HG02943 (cell line): Measurements from ENCODE around the gene TOM1L2.
A peak's percentile ranks its signal among the peaks of the same experiment; 100 is the strongest.

Experiments
- ATAC-seq: cut with Tn5 transposase; IDR thresholded peaks from one replicate; pipeline ENCODE4 v1.9.1; 2021; ENCODE audit warnings: mild to moderate bottlenecking, low read depth, moderate library complexity; ENCODE audit not compliant: unreplicated experiment

Gene TOM1L2

DNA sequence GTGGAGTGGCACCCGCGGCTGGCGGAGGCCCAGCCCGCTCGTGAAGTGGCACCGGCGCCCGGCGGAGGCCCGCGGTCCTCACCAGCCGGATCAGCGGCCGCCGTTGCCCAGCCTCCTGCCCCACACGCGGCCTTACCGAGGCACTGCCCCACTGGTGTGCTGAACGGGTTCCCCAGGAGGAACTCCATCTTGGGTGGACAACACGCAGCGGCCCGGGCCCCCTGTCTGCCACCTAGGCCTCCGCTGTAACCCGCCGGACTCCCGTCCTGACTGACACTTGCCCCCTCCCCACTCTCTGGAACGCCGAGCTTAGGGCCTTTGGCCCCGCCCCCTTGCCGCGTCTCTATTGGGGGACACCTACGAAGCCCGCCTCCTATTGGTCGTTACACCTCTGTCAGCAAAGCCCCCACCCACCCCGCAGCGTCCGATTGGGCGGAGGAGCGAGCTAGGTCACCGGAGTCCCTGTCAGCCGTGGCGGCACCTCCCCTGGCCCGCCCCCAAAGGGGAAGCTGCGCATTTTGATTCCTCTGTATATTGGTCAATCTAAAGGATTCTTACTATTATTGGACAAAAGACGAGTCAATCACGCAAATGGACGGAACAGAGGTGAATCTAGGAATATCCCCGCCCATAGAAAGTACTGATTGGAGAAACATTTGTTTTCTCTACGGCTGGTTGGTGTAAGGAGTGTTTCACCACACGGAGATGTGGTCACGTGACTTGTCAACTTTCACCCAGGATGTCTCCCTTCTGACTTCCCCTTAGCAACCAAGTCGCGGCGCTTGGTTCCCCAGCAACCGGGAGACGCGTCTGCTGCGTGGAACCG is at the start of gene TOM1L2, which contains the start of gene DRC3:
Gene TOM1L2 (minus strand): TSS at position 275 of the 826 bp plus-strand sequence. CDS start 87 bp downstream, at position 188.
Gene DRC3 (plus strand): TSS at position 737 of the 826 bp plus-strand sequence. CDS start 4,737 bp downstream, outside the sequence.
- ATAC-seq = peak; percentile 94

DNA sequence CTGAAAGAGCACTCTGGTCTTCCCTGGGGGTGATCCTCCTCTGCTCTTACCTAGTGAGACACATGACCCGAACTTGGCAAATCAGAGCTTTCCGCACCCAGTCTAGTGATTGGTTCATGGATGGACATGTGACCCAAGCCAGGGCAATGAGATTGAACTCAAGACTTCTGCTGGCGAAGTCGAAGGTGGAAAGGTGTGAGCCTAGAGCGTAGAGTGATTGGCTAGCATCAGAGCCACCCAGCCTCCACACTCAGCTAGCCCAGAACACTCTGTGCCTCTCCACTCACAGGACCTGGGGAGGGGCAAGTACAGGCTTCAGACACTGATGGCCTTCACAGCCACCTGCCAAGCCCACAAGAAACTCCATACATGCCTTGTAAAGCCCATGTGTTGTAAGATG is 49.2 kb upstream of the TOM1L2 start:
- no peak for ATAC-seq

DNA sequence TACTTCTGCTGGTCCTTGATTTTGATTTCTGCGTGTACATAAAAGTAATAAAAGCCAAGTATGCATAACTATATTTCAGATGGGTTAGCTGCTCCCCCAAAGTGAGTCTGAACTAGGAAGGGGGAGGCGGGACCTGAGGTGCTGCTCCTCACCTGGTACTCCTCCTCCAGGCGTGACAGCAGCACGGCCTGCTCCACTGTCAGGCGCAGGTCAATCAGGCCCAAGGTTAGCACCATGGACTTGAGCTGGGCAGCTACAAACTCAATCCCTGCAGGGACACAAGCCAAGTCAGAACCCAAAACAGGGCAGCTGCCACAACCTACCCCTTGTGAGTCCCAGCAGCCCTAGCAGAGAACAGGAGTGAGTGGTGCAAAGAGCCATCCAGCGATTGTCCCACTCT is 48.8 kb upstream of the TOM1L2 start:
- ATAC-seq = no peak

DNA sequence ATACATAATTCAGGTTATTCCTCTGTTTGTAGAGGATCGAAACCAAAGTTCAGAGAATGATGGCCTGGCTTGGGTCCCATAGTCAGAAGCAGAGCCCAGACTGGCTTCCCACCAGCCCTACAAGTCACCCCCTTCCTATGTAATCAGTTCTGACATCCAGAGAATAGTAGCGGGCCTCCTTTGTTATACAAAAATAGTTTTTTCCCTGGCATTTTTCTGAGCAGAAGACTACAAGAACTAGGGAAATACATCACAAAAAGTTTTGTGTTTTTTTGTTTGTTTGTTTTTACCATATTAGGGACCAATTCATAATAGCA is 47.6 kb upstream of the TOM1L2 start:
- no peak for ATAC-seq

DNA sequence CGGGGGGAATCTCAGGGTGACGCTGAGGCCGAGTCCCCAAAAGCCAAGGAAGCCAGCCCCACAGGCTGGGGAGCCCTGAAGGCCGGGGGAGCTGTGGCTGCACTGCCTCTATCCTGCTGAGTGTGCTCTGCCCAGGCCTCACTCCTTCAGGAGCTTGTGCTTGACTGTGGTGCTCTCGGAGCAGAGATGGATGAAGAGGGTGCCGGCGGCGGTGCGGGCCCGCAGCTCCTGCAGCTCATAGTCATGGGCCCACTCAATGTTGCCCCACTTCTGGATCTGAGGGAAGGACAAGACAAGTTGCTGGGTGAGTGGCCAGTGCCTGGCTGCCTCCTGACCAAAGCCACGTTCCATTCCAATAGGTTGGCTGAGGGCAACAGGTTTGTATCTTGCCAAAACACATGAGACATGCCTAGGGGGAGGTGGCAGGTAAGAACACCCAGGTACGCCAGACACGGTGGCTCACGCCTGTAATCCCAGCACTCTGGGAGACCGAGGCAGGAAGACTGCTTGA is 46.3 kb upstream of the TOM1L2 start:
- no peak for ATAC-seq

DNA sequence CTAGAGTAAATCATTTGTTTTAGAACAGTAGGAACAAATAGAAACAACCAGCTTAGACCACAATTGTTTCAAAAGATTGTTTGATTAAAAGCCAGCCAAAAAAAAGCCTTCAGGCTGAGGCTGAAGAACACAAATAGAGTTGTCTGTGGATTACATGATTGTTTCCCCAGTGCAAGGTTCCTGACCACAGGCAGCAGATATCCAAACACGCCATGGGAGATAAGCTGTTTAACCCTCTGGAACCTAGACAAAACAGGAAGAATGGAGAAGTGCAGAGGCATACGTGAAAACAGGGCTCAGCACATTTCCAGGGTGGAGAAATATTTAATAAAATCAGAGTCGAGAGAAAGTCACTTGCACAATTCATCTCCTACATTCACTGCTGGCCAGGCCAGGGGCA is 45.8 kb upstream of the TOM1L2 start:
- ATAC-seq = no peak

DNA sequence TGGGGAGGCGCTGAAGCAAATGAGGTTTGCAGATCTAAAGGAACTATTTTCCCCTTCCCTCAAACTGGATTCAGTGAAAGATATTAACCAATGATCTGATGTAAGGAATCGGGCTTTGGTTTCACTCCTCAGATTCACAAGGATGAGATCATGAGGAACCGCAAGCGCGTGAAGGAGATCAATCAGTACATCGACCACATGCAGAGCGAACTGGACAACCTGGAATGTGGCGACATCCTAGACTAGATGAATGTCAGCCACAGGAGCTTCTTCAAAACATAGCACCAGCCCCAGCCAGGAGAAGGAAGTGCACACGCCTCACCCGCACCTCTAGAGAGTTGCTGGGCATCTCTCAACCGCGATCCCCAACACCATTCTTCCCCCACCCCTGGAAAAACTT is 44.2 kb upstream of the TOM1L2 start:
- ATAC-seq = no peak

DNA sequence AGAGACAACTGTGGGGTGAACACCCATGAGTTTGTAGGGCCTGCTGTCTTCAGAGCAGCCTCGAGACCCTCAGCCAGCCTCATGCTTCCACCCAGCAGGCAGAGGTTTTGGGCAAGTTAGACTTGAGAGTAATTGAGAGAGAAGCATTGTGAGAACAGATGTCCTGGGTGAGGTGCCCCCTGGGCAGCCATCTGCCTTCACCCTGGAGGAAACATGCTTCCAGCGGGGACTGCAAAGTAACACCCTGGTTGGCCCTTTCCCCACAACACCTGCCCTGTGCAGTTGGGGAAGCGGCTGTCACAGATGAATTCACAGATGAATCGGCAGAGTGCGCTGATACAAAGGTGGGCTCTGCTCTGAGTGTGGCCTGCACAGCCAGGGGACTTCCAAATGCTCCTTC is 43.4 kb upstream of the TOM1L2 start:
- ATAC-seq = no peak

DNA sequence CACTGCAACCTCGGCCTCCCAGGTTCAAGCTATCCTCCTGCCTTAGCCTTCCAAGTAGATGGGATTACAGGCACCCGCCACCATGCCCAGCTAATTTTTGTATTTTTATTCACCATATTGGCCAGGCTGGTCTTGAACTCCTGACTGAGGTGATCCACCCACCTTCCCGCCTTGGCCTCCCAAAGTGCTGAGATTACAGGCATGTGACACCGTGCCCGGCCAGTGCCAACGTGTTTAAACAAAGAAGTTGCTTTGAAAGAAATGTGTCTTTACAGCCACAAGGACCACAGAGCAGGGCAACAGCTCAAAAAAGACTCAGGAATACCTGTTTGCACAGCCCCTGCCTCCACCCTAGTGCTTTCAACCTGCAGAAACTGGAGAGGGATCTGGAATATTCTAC is 41.8 kb upstream of the TOM1L2 start:
- no peak for ATAC-seq

DNA sequence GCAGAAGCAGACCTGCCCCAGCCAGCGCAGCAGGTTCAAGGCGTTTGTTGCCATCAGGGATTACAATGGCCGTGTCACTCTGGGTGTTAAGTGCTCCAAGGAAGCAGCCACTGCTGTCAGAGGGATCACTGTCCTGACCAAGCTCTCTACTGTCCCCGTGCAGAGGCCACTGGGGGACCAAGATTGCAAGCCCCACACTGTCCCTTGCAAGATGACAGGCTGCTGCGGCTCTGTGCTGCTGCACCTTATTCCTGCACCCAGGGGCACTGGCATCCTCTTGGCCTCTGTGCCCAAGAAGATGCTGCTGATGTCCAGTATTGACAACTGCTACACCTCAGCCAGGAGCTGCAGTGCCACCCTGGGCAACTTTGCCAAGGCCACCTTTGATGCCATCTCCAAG is 39.1 kb upstream of the TOM1L2 start:
- no peak for ATAC-seq

DNA sequence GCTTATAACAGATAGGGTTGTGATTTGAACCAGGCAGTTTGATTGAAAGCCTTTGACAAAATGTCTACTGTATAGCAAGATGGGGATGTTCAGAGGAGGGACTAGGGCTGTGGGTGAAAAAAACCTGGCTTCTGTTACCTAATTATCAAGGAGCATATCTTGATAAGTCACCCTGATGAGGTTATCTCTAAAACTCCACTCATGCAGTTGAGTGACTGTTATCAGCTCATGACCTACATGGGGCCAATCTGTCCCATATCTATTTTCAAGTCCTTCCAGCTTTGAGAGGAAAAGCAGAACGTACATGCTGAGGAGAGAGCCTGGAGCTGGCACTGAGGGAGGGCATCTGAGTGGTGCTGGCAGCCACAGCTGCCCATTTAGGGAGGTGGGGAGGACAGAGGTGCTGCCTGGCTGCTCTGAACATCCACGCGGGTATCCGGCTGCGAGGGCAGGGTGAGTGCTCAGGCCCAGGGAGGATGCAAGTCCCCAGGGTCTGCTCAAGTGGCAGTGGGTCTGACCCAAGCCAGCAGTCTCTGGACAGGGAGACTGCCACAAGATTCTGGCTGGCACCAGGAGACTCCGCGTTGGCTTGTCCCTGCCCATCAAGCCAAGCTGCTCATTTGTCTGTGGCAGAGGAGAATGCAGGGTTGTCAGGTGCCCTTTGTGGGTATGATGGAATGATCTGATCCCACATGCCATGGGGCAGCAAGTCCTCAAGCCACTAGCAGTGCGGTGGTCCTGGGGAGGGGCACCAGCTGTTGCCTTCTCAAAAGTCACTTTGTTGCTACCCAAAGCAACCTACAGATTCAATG is 37.6 kb upstream of the TOM1L2 start:
- ATAC-seq = no peak

DNA sequence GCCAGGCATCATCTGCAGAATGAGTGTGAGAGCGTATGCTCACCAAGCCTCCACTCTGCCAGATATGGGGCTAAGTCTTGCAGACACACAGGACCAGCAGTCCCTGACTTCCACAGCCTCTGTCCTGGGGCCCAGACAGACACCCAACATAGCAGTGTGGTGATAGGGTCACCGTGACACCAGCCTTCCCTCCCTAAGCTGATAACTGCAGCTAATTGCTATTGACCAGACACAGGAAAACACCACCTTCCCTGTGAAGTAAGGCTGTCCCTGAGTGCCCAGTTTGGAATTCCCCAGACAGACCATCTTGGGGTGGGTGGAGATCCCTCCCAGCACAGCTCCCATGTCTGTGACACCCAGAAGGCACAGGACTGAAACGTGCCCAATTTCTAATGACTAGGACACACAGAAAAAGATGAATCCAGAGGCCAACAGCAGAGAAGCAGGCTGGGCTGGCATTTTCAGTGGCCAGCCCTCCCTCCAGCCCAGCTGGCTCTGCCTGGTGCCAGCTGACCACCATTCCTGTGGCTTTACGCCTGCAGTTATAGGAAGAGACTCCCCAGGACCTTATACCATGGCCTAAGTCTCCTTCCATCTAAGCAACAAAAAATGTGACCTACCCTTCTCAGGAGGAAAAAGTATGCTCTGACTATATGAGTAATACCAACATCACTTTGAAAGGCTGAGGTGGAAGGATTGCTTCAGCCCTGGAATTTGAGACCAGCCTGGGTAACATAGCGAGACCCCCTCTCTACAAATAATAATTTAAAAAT is 36.5 kb upstream of the TOM1L2 start:
- no peak for ATAC-seq

DNA sequence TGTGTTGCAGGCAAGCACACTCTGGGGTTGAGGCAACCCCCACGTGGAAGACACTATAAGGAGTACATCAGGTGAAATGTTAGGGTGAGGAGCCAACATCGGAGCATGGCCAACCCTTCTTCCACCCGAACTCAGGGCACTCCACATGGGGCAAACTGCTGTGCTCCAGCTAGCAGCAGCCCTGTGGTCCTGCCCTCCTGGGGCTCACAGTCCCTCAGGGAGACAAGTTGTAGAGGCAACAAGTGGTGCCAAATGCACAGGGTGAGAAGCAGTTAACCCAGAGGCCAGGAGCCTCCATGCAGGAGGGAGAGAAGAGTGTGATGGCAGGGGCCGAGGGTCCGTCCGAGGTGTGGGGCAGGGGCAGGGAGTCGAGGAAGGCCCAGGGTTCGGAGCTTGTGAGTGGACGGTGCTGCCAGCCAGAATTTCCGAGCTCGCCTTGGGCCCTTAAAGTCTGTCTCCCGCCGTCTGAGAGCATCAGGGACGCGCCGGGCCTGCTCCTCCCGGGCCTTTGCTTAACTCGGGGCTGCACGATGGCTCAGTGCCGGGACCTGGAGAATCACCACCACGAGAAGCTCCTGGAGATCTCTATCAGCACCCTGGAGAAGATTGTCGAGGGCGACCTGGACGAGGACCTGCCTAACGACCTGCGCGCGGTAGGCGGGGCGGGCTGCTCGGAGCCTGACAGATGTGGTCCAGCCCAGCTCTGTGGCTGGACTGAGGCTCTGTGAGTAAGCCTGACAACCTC is 34.5 kb upstream of the TOM1L2 start:
- ATAC-seq = no peak

DNA sequence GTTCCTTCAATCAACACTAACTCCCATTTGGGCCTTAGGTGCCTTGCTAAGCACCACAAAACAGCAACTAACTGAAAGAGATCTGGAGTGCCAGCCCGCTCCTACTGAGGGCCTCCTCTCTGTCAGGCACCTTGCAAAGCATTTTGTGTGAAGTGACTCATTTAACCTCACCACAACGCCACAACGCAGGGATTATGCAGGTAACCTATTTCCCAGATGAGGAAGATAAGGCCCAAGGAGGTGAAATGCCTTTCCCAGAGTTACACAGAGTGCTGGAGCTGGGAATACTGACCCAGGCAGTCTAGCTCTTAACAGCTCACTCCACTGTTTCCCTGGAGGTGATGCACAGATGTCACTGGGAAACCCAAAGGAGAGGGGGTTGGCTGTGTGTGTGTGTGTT is 33.3 kb upstream of the TOM1L2 start:
- ATAC-seq = no peak

DNA sequence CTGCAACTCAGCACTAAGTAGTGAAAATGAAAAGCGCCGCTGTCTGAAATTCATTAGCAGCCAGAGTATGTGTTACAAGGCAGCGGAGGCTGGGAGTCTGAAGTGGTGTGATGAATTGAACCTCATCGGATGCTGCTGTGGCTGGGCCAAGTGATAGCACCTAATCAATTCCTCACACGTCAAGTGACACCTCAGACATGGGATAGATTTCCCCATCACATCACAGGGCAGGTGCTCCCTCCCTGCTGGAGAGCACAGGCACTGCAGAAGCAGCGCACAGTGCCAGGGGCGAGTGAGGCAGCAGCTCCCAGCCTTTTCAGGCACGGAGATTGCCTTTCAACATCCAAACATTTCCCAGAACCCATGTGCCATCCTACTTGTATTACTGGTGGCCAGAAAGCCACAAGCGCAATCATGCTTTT is 32.7 kb upstream of the TOM1L2 start:
- no peak for ATAC-seq

DNA sequence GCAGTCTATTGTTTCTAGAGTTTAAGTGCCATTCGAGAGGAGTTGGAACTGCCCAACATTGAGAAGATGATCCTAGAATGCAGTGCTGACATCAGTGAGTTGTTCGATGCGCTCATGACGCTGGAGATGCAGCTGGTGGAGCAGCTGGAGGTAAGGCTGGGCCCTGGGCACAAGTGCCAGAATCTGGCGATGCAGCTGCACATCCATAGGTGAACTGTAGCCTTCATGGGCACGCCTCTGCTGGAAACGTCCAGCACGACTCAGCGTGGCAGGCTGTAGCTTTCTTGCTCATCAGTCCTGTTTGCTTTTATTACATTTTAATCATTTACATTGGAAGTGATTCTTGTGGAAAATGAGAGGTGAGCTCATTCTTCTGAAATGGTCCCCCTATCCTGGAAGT is 32.1 kb upstream of the TOM1L2 start:
- no peak for ATAC-seq

DNA sequence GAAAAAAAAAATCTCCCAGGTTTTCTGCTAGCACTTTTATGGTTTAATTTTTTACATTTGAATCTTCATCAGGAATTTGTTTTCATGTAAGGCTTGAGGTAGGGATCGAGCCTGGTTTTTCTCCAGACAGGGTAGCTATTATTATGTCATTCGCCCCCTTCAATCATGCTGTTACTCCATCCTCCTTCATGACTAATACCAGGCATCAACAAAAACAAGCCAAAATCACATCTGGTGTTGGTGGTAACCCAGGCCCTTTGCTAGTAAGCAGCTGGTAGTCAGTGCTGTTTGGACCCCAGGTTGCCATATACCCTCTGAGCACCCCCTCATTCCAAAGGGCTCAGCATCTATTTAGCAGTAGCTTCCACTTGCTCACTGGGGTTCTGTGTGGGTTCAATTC is 30.0 kb upstream of the TOM1L2 start:
- no peak for ATAC-seq

DNA sequence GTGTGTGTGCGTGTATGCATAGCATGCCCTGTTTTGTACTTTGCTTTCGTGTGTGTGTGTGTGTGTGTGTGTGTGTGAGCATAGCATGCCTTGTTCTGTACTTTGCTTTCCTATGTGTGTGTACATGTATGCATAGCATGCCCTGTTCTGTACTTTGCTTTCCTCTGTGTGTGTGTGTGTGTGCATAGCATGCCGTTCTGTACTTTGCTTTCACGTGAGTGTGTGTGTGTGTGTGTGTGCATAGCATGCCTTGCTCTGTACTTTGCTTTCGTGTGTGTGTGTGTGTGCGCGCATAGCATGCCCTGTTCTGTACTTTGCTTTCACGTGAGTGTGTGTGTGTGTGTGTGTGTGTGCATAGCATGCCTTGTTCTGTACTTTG is 27.8 kb upstream of the TOM1L2 start:
- ATAC-seq = no peak

DNA sequence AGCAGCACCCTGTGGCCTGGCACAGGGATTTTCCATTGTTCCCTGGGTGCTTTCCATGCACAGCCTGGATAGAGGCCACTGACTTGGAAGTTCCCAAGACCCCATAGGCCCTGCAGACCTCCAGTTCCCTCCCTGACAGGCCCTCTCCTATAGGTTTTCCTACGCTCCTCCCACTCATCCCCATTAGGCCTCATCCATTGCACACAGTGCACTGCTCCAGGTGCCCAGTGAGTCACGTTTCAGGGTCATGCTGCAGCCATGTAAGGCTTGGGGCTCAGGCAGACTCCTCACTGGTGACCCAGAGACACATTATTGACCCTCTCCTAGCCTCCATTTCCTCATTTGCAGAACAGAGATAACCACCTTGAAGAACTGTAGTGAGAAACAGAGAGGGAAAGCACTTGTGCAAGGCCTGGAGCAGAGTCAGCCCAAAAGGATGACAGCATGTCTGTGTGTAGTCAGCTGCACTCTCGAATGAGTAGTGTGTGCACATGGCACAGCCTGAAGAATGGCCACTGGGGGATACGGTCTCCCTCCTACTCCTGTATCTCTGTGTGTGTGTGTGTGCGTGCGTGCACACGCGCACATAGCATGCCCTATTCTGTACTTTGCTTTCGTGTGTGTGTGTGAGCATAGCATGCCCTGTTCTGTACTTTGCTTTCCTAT is 27.3 kb upstream of the TOM1L2 start:
- no peak for ATAC-seq

DNA sequence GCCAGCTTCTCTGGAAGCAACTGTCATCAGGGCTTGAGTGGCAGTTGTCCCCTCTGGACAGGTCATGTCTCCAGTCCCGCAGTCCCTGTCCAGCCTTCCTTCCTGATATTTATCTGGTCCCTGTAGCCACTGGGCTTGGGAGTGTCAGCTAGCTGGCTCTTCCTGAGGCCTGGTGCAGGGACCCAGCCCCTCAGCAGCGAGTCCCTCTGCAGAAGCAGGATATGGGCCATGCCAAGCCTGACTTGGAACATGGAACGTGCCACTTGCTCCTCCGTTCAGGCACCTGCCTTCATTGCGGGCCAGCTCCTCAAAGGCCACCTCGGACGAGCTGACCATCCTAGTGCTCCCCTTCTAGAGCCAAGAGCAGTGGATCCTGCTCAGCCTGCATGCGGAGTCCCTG is 26.7 kb upstream of the TOM1L2 start:
- ATAC-seq = no peak
